PC-3 (cell line): ENCODE measurements around the gene HSD17B7.

ENCODE experiments used
- CTCF ChIP-seq: fragments of 300-600 bp; sonication (generic); conservative IDR thresholded peaks from 2 replicates; pipeline ENCODE4 v1.5.1; 2017; ENCODE audit warnings: antibody characterized with exemption, low read depth, mild to moderate bottlenecking, low read length
- EZH2 ChIP-seq: fragments of 300-600 bp; sonication (generic); IDR thresholded peaks from one replicate; pipeline ENCODE4 v1.6.1; 2017; ENCODE audit warnings: antibody characterized with exemption, mild to moderate bottlenecking, low read length; ENCODE audit not compliant: unreplicated experiment

DNA sequence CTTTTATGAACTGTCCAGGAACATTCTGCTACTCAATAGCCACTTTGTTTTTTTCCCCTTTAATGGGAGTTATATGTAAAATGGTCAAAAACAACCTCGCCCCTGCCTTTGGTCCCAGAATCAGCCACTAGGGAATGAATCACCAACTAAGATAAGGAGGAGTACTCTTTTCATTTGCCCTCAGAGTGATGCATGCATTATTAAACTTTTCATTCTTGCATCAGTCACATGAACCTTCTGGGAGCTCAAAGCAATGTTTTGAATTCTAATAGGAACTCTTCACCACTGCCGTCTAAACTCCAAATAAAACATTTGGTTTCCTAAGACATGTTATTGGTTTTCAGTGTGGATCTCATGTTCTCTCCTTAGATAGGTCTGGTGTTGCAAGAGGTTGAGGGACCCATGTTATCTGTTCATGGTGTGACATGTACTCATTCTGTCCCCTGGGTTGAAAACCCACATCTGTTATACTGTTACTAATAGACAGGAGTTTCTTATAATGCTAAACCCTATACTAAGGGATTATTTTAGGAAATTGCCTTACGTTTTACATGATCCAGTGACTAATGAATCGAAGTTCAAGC, 17.8 kb upstream of the HSD17B7 start:
- TF ChIP-seq CTCF (no peak), EZH2 (no peak)
